SH-SY5Y (cell line): ENCODE data around the gene ATG2A.

Experiments
- GATA2 ChIP-seq: IDR thresholded peaks from 2 replicates; pipeline ENCODE4 v1.6.1; 2011; ENCODE audit warnings: mild to moderate bottlenecking, low read depth, low read length
- GATA3 ChIP-seq: IDR thresholded peaks from 2 replicates; pipeline ENCODE4 v1.6.1; 2011; ENCODE audit warnings: low read depth, mild to moderate bottlenecking, low read length, moderate library complexity

ATG2A gene

DNA sequence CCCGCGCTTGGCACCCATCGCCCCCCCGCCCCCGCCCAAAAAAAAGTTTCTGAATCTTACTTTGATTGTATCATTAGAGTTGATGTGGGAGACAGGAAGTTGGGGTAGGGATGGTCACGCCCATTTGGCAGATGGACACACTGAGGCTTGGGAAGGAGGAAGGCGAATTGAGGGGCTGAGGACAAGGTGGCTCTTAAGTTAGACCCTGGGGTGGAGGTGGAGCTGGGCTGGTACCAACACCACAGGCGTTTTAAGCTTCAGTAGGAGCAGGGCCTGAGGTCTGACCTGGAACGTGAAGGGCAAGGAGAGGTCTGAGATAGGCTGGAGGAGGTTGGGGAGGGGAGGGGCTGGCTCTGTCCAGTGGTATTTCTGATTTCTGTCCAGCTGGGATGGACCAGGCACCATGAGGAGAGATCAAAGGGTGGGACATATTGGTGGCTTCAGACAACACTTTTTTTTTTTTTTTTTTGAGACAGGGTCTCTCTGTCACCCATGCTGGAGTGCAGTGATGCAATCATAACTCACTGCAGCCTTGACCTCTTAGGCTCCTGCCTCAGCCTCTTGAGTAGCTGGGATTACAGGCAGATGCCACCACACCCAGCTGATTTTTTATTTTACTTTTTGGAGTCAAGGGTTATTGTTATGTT lies 71.8 kb downstream of the ATG2A start:
- TF ChIP-seq GATA2 (no peak), GATA3 (no peak)
